ENCODE results near the gene FERMT3. TPM values are rescaled to one million over a fixed set of nuclear protein-coding genes. Genes with fewer than 3 reads are reported as not detected.
A peak's percentile ranks its signal among the peaks of the same experiment; 100 is the strongest.

The FERMT3 gene
- total and polyA plus RNA-seq, 2 donors (not counting 3 experiments of a cell fraction or from before 2014, with no cell fraction given), result 64.4 to 100 TPM

GRCh38 chr11:64207256-64208085 is 950 bp downstream of the FERMT3 start:
- TF ChIP-seq CTCF (IDR thresholded peaks at IDR 0.05; ENCODE audit: extremely low read depth in 1 of 2, insufficient read depth in 1 of 2, low read depth in 1 of 2, low read length in 2 of 2) (no peak), FOS (IDR thresholded peaks at IDR 0.05; ENCODE audit: borderline replicate concordance, insufficient read depth, low read length) (peak; percentile 57), POLR2A (IDR thresholded peaks at IDR 0.05; ENCODE audit: low read depth, low read length) (peak; percentile 68), POLR2AphosphoS5 (IDR thresholded peaks at IDR 0.05; ENCODE audit: insufficient read depth, low read depth, low read length) (peak; percentile 74), JUN (IDR thresholded peaks at IDR 0.05; ENCODE audit: borderline replicate concordance, insufficient read depth, insufficient read length, low read depth) (peak; percentile 37), MYC (IDR thresholded peaks at IDR 0.05; ENCODE audit: low read depth, low read length) (peak; percentile 39), GATA2 (IDR thresholded peaks at IDR 0.05; ENCODE audit: insufficient read depth, insufficient read length, low read depth, low read length) (peak; percentile 59), EZH2 (IDR thresholded peaks at IDR 0.05; ENCODE audit: borderline replicate concordance, low read depth, low read length, severe bottlenecking) (no peak), MAX (IDR thresholded peaks at IDR 0.05; ENCODE audit: insufficient read depth, insufficient read length) (no peak)
- Histone ChIP-seq H3K4me3 (replicated peaks in 1 of 3; ENCODE audit: insufficient read depth in 1 of 3, low read depth in 1 of 3, low read length in 3 of 3) (peak overlapping the region; percentile 6 to 42 (median 18)), H2AFZ (ENCODE audit: low read depth, low read length) (no peak overlapping the region), H3K4me1 (ENCODE audit: control insufficient read depth, extremely low read depth, insufficient read depth, low read length) (peaks cover 34% of the 10 kb centered on the region), H3K79me2 (ENCODE audit: control insufficient read depth, insufficient read depth, low read length) (peaks cover 12% of the 10 kb centered on the region), H3K9me3 (replicated peaks; ENCODE audit: control insufficient read depth, insufficient read depth, low read length) (no peaks in the 10 kb centered on the region), H3K27me3 (ENCODE audit: control insufficient read depth in 2 of 2, insufficient read depth in 2 of 2, low read length in 2 of 2) (no peaks in the 10 kb centered on the region), H3K36me3 (ENCODE audit: control insufficient read depth in 2 of 2, extremely low read depth in 1 of 2, insufficient read depth in 2 of 2, low read length in 2 of 2) (peaks cover 8 to 23% of the 10 kb centered on the region in 2 experiments), H3K9me1 (replicated peaks; ENCODE audit: control insufficient read depth, extremely low read depth, insufficient read depth, low read length) (no peaks in the 10 kb centered on the region), H3K4me2 (ENCODE audit: insufficient read depth, low read length) (peak overlapping the region; percentile 75), H3K9ac (replicated peaks; ENCODE audit: extremely low read depth, insufficient read depth, low read length) (peak overlapping the region; percentile 71), H4K20me1 (replicated peaks; ENCODE audit: control insufficient read depth, extremely low read depth, insufficient read depth, low read length) (no peaks in the 10 kb centered on the region), H3K27ac (ENCODE audit: insufficient read depth, low read depth, low read length) (peak overlapping the region; percentile 91)
- CTCF ChIA-PET, result interaction anchor here (0.9 to 11.5 kb wide), 13 partner anchors 9 to 146 kb away, joined by 3 to 413 read pairs (median 9); partner anchors contain the start of genes CATSPERZ, DNAJC4, ESRRA and NUDT22
- dilution Hi-C loops (cut with MboI; ENCODE audit: extremely low pct_ligation_motif_present, low sequenced_read_pairs), result no loop called here
- BruUV-seq (replicated peaks), result no TSS peak
- POLR2A ChIA-PET, result interaction anchor here (0.5 to 1.6 kb wide), 4 partner anchors 11 to 60 kb away, joined by 3 to 12 read pairs (median 5); partner anchors contain the start of genes NUDT22, STIP1 and TRPT1
- FAIRE-seq (peak; percentile 98), DNase-seq (ENCODE audit: low read depth, low spot score) (peak; percentile 76)
- intact Hi-C loops (cut with micrococcal nuclease), result loop anchor here (1.0 kb wide), 4 partner anchors 19 to 34 kb away; partner anchors contain the start of genes DNAJC4, FKBP2, NUDT22 and STIP1

All from endothelial cell of umbilical vein (primary cell).